Central memory CD8-positive, alpha-beta T cell (primary cell): Measurements from ENCODE around the gene KLF7.

ENCODE experiments used
- ATAC-seq: fragments of 150-1000 bp; cut with Tn5 transposase; replicated peaks from 2 replicates; pipeline ENCODE4 v1.10.0; 2022; ENCODE audit warnings: mild to moderate bottlenecking, moderate FRiP score, moderate number of reproducible peaks; ENCODE audit not compliant: poor library complexity, severe bottlenecking; ENCODE audit errors: extremely low read depth
- DNase-seq, 2 donors: peaks; one replicate each; pipeline ENCODE4 v3.0.0; 2021; ENCODE audit warnings: low spot score in 2 of 2
- H3K27ac Mint-ChIP-seq: one replicate; pipeline ENCODE4 v1.8.0; 2022; ENCODE audit warnings: low read depth, mild to moderate bottlenecking, moderate library complexity, mixed read lengths
- H3K27me3 Mint-ChIP-seq: one replicate; pipeline ENCODE4 v1.8.0; 2022; ENCODE audit warnings: mixed read lengths
- H3K36me3 Mint-ChIP-seq: one replicate; pipeline ENCODE4 v1.8.0; 2022; ENCODE audit warnings: mild to moderate bottlenecking, moderate library complexity, mixed read lengths; ENCODE audit not compliant: insufficient read depth
- H3K4me1 Mint-ChIP-seq: one replicate; pipeline ENCODE4 v1.8.0; 2022; ENCODE audit warnings: mixed read lengths
- H3K4me3 Mint-ChIP-seq: one replicate; pipeline ENCODE4 v1.8.0; 2022; ENCODE audit warnings: mild to moderate bottlenecking, moderate library complexity, mixed read lengths
- H3K9me3 Mint-ChIP-seq: one replicate; pipeline ENCODE4 v1.8.0; 2022; ENCODE audit warnings: mixed read lengths

The KLF7 gene

GRCh38 chr2:207138627-207139297 lies 27.0 kb downstream of the KLF7 start:
- no peak overlapping the region for H3K4me3 Mint-ChIP-seq
- DNase-seq (no peak), ATAC-seq (no peak)
- H3K36me3 Mint-ChIP-seq, result peaks cover 5% of the 10 kb centered on the region
- no peaks in the 10 kb centered on the region for H3K27me3 Mint-ChIP-seq
- H3K4me1 Mint-ChIP-seq, result peaks cover 11% of the 10 kb centered on the region
- no peak overlapping the region for H3K27ac Mint-ChIP-seq
- H3K9me3 Mint-ChIP-seq, result peaks cover 4% of the 10 kb centered on the region

GRCh38 chr2:207137596-207138337 lies 28.0 kb downstream of the KLF7 start:
- H3K27ac Mint-ChIP-seq, result no peak overlapping the region
- H3K36me3 Mint-ChIP-seq, result peaks cover 2% of the 10 kb centered on the region
- peaks cover 4% of the 10 kb centered on the region for H3K9me3 Mint-ChIP-seq

GRCh38 chr2:207136874-207137273 lies 28.9 kb downstream of the KLF7 start:
- no peak for DNase-seq

More at GRCh38 chr2:207137596-207138337, 28.0 kb downstream of the KLF7 start:
- H3K27me3 Mint-ChIP-seq, result no peaks in the 10 kb centered on the region
- peaks cover 6% of the 10 kb centered on the region for H3K4me1 Mint-ChIP-seq
- no peak for ATAC-seq
- H3K4me3 Mint-ChIP-seq, result no peak overlapping the region
- no peak for DNase-seq

GRCh38 chr2:207135801-207136457 lies 29.8 kb downstream of the KLF7 start:
- no peak overlapping the region for H3K4me3 Mint-ChIP-seq
- ATAC-seq (no peak), DNase-seq (no peak)
- H3K27ac Mint-ChIP-seq, result peak overlapping the region; percentile 1
- H3K4me1 Mint-ChIP-seq, result no peaks in the 10 kb centered on the region
- peaks cover 4% of the 10 kb centered on the region for H3K9me3 Mint-ChIP-seq
- peaks cover 2% of the 10 kb centered on the region for H3K36me3 Mint-ChIP-seq
- H3K27me3 Mint-ChIP-seq, result no peaks in the 10 kb centered on the region

More at GRCh38 chr2:207136874-207137273, 28.9 kb downstream of the KLF7 start:
- H3K4me1 Mint-ChIP-seq, result no peaks in the 10 kb centered on the region
- H3K27ac Mint-ChIP-seq, result no peak overlapping the region
- no peak for ATAC-seq
- H3K27me3 Mint-ChIP-seq, result no peaks in the 10 kb centered on the region
- peaks cover 4% of the 10 kb centered on the region for H3K9me3 Mint-ChIP-seq
- no peak overlapping the region for H3K4me3 Mint-ChIP-seq
- H3K36me3 Mint-ChIP-seq, result peaks cover 2% of the 10 kb centered on the region

- Mint-ChIP-seq H3K27ac (no peak overlapping the region), H3K9me3 (peaks cover 4% of the 10 kb centered on the region), H3K27me3 (no peaks in the 10 kb centered on the region), H3K36me3 (peaks cover 2% of the 10 kb centered on the region), H3K4me1 (no peaks in the 10 kb centered on the region), H3K4me3 (no peak overlapping the region)
- ATAC-seq (peak; percentile 28), DNase-seq (no peak)
Measured at GRCh38 chr2:207135340-207135739, 30.4 kb downstream of the KLF7 start.

GRCh38 chr2:207133820-207134519 lies 31.8 kb downstream of the KLF7 start:
- Mint-ChIP-seq H3K27me3 (no peaks in the 10 kb centered on the region), H3K36me3 (peaks cover 2% of the 10 kb centered on the region), H3K4me1 (no peaks in the 10 kb centered on the region), H3K9me3 (peaks cover 4% of the 10 kb centered on the region), H3K4me3 (no peak overlapping the region), H3K27ac (no peak overlapping the region)
- ATAC-seq, result no peak
- DNase-seq, result no peak

GRCh38 chr2:207133458-207133819 lies 32.3 kb downstream of the KLF7 start:
- H3K27me3 Mint-ChIP-seq, result no peaks in the 10 kb centered on the region
- H3K36me3 Mint-ChIP-seq, result peaks cover 2% of the 10 kb centered on the region
- no peaks in the 10 kb centered on the region for H3K4me1 Mint-ChIP-seq
- no peak overlapping the region for H3K4me3 Mint-ChIP-seq
- ATAC-seq, result no peak
- H3K27ac Mint-ChIP-seq, result no peak overlapping the region
- DNase-seq, result no peak
- H3K9me3 Mint-ChIP-seq, result peaks cover 4% of the 10 kb centered on the region

- ATAC-seq (no peak), DNase-seq (no peak)
- Mint-ChIP-seq H3K4me1 (no peaks in the 10 kb centered on the region), H3K36me3 (peaks cover 2% of the 10 kb centered on the region), H3K27me3 (no peaks in the 10 kb centered on the region), H3K9me3 (peaks cover 4% of the 10 kb centered on the region), H3K27ac (no peak overlapping the region), H3K4me3 (no peak overlapping the region)
Measured at GRCh38 chr2:207132019-207132418, 33.7 kb downstream of the KLF7 start.

GRCh38 chr2:207131594-207131993 lies 34.2 kb downstream of the KLF7 start:
- no peaks in the 10 kb centered on the region for H3K4me1 Mint-ChIP-seq
- DNase-seq, result no peak
- H3K27me3 Mint-ChIP-seq, result no peaks in the 10 kb centered on the region
- H3K36me3 Mint-ChIP-seq, result peaks cover 2% of the 10 kb centered on the region
- peaks cover 4% of the 10 kb centered on the region for H3K9me3 Mint-ChIP-seq
- ATAC-seq, result no peak
- H3K27ac Mint-ChIP-seq, result no peak overlapping the region
- H3K4me3 Mint-ChIP-seq, result no peak overlapping the region

- H3K27ac Mint-ChIP-seq, result no peak overlapping the region
- H3K4me3 Mint-ChIP-seq, result no peak overlapping the region
- no peaks in the 10 kb centered on the region for H3K27me3 Mint-ChIP-seq
- peaks cover 2% of the 10 kb centered on the region for H3K36me3 Mint-ChIP-seq
- ATAC-seq (no peak), DNase-seq (no peak)
- H3K4me1 Mint-ChIP-seq, result no peaks in the 10 kb centered on the region
- H3K9me3 Mint-ChIP-seq, result peaks cover 4% of the 10 kb centered on the region
Measured at GRCh38 chr2:207130958-207131521, 34.7 kb downstream of the KLF7 start.

- ATAC-seq (no peak), DNase-seq (no peak)
- Mint-ChIP-seq H3K27ac (no peak overlapping the region), H3K36me3 (peaks cover 2% of the 10 kb centered on the region), H3K27me3 (no peaks in the 10 kb centered on the region), H3K4me3 (no peak overlapping the region), H3K4me1 (no peaks in the 10 kb centered on the region), H3K9me3 (peaks cover 3% of the 10 kb centered on the region)
Measured at GRCh38 chr2:207129821-207130220, 35.9 kb downstream of the KLF7 start.

- Mint-ChIP-seq H3K9me3 (no peaks in the 10 kb centered on the region), H3K27ac (no peak overlapping the region), H3K4me3 (no peak overlapping the region), H3K27me3 (no peaks in the 10 kb centered on the region), H3K4me1 (no peaks in the 10 kb centered on the region), H3K36me3 (peaks cover 6% of the 10 kb centered on the region)
- no peak for ATAC-seq
- no peak for DNase-seq
Measured at GRCh38 chr2:207128867-207129266, 36.9 kb downstream of the KLF7 start.
